ENCODE results near the gene MLEC.
A peak's percentile ranks its signal among the peaks of the same experiment; 100 is the strongest.

MLEC gene, protein sequence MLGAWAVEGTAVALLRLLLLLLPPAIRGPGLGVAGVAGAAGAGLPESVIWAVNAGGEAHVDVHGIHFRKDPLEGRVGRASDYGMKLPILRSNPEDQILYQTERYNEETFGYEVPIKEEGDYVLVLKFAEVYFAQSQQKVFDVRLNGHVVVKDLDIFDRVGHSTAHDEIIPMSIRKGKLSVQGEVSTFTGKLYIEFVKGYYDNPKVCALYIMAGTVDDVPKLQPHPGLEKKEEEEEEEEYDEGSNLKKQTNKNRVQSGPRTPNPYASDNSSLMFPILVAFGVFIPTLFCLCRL

DNA sequence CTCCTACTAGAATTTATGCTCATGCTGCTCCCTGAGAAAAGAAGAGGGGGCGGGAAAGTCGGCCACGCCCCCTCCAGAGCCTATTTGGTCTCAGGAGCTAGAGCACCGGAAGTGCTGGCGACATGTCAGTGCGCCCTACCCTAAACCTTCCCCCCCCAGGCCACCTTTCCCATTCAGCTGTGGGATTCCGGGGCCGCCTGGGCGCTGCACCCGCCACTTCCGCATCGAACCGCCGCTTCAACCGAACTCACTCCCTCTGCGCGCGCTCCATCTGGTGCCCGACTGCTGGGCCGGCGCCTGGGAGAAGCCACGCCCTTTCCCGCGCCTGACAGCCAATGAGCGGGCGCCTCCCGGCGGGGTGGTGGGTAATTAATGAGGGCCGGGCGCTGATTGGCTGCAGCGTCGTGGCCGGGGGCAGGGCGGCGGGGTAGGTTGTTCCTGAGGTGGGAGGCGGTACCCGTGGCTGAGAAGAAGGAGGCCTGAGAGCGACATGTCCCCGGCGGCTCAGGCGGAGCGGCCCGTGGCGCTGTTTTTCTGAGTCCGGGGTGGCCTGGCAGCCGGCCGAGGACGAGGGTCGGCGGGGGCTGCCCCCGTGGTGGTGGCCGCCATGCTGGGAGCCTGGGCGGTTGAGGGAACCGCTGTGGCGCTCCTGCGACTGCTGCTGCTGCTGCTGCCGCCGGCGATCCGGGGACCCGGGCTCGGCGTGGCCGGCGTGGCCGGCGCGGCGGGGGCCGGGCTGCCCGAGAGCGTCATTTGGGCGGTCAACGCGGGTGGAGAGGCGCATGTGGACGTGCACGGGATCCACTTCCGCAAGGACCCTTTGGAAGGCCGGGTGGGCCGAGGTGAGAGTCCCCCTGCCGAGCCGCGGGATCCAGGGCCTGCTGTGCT lies at the start of gene MLEC:
TSS of gene MLEC (plus strand) at position 460 of the 888 bp plus-strand sequence. CDS start at position 608, 148 bp downstream.
- Histone ChIP-seq H3K9ac (ENCODE audit: low read length) (peak within 1 kb of the TSS; percentile 83), H3K27ac (ENCODE audit: low read depth, low read length) (peak within 1 kb of the TSS; percentile 87), H3K4me1 (ENCODE audit: control insufficient read depth, insufficient read depth, low read length) (peaks cover 31% of the 10 kb centered on the region), H3K36me3 (ENCODE audit: control insufficient read depth, insufficient read depth, low read length) (no peaks in the 10 kb centered on the region), H3K9me3 (ENCODE audit: control insufficient read depth, insufficient read depth, low read depth, low read length) (no peaks in the 10 kb centered on the region), H3K4me3 (ENCODE audit: low read depth, low read length) (peak within 1 kb of the TSS; percentile 86), H3K27me3 (ENCODE audit: control insufficient read depth, insufficient read depth, low read length) (no peaks in the 10 kb centered on the region)

- peaks cover 10% of the 10 kb centered on the region for H3K4me1 ChIP-seq (ENCODE audit: control insufficient read depth, insufficient read depth, low read length)
- H3K27ac ChIP-seq (ENCODE audit: low read depth, low read length) = no peak within 1 kb of the TSS
- no peaks in the 10 kb centered on the region for H3K36me3 ChIP-seq (ENCODE audit: control insufficient read depth, insufficient read depth, low read length)
- H3K9me3 ChIP-seq (ENCODE audit: control insufficient read depth, insufficient read depth, low read depth, low read length) = no peaks in the 10 kb centered on the region
- H3K27me3 ChIP-seq (ENCODE audit: control insufficient read depth, insufficient read depth, low read length) = peaks cover 50% of the 10 kb centered on the region
- H3K4me3 ChIP-seq (ENCODE audit: low read depth, low read length) = peak within 1 kb of the TSS; percentile 59
- peak within 1 kb of the TSS; percentile 40 for H3K9ac ChIP-seq (ENCODE audit: low read length)
Observed at GRCh38 chr12:120639771-120640721, 46.9 kb upstream of the MLEC start, which contains the start of gene CABP1. CABP1 (plus strand) TSS chr12:120640626; CDS start chr12:120640686, 60 bp downstream.

GRCh38 chr12:120640861-120641833 lies 45.8 kb upstream of the MLEC start:
- Histone ChIP-seq H3K27ac (ENCODE audit: low read depth, low read length) (no peak overlapping the region), H3K9ac (ENCODE audit: low read length) (peak overlapping the region; percentile 40), H3K36me3 (ENCODE audit: control insufficient read depth, insufficient read depth, low read length) (no peaks in the 10 kb centered on the region), H3K27me3 (ENCODE audit: control insufficient read depth, insufficient read depth, low read length) (peaks cover 56% of the 10 kb centered on the region), H3K4me3 (ENCODE audit: low read depth, low read length) (peak overlapping the region; percentile 59), H3K9me3 (ENCODE audit: control insufficient read depth, insufficient read depth, low read depth, low read length) (no peaks in the 10 kb centered on the region), H3K4me1 (ENCODE audit: control insufficient read depth, insufficient read depth, low read length) (peaks cover 10% of the 10 kb centered on the region)

DNA sequence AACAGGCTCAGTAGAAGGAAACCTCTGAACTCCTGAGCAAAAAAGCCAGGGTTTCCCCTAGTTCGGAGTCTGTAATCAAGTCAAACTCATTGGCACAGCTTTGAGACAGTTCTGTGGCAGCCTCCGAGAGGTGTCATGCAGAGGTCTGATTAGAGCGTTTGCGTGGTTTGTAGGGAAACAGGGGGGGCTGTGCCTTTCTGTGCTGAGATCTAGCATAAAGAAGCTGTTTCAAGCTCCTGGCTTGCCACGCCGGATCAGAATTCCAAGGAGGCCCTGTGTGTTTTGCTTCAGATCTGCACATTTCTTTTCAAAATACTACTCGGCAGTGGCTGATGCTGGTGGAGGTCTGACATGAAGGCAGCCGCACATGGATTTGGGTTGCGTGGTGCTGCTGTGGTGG lies 44.8 kb upstream of the MLEC start:
- H3K36me3 ChIP-seq (ENCODE audit: control insufficient read depth, insufficient read depth, low read length) = no peaks in the 10 kb centered on the region
- H3K9me3 ChIP-seq (ENCODE audit: control insufficient read depth, insufficient read depth, low read depth, low read length) = no peaks in the 10 kb centered on the region
- no peak overlapping the region for H3K27ac ChIP-seq (ENCODE audit: low read depth, low read length)
- H3K27me3 ChIP-seq (ENCODE audit: control insufficient read depth, insufficient read depth, low read length) = peaks cover 57% of the 10 kb centered on the region
- H3K4me3 ChIP-seq (ENCODE audit: low read depth, low read length) = no peak overlapping the region
- no peak overlapping the region for H3K9ac ChIP-seq (ENCODE audit: low read length)
- H3K4me1 ChIP-seq (ENCODE audit: control insufficient read depth, insufficient read depth, low read length) = peaks cover 10% of the 10 kb centered on the region

GRCh38 chr12:120642826-120643225 lies 44.1 kb upstream of the MLEC start:
- H3K4me1 ChIP-seq (ENCODE audit: control insufficient read depth, insufficient read depth, low read length) = peaks cover 10% of the 10 kb centered on the region
- H3K9me3 ChIP-seq (ENCODE audit: control insufficient read depth, insufficient read depth, low read depth, low read length) = no peaks in the 10 kb centered on the region
- no peaks in the 10 kb centered on the region for H3K36me3 ChIP-seq (ENCODE audit: control insufficient read depth, insufficient read depth, low read length)
- no peak overlapping the region for H3K27ac ChIP-seq (ENCODE audit: low read depth, low read length)
- H3K4me3 ChIP-seq (ENCODE audit: low read depth, low read length) = no peak overlapping the region
- H3K9ac ChIP-seq (ENCODE audit: low read length) = no peak overlapping the region
- peaks cover 57% of the 10 kb centered on the region for H3K27me3 ChIP-seq (ENCODE audit: control insufficient read depth, insufficient read depth, low read length)

DNA sequence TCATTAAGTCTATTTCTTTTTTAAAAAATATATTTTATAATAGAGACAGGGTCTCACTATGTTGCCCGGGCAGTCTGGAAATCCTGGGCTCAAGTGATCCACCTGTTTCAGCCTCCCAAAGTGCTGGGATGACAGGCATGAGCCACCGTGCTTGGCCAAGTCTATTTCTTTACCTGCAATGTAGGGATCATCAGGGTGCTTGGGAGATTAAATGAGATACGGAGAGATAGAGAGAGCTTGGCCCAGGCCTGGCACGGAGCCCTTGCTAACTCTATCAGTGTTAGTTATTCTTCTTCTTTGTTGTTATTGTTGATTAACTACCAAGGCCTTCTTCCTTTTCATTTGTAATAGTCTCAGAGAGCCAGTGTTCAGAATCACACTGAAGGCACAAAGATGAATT lies 43.4 kb upstream of the MLEC start:
- no peaks in the 10 kb centered on the region for H3K9me3 ChIP-seq (ENCODE audit: control insufficient read depth, insufficient read depth, low read depth, low read length)
- peaks cover 57% of the 10 kb centered on the region for H3K27me3 ChIP-seq (ENCODE audit: control insufficient read depth, insufficient read depth, low read length)
- no peak overlapping the region for H3K4me3 ChIP-seq (ENCODE audit: low read depth, low read length)
- H3K36me3 ChIP-seq (ENCODE audit: control insufficient read depth, insufficient read depth, low read length) = no peaks in the 10 kb centered on the region
- peaks cover 10% of the 10 kb centered on the region for H3K4me1 ChIP-seq (ENCODE audit: control insufficient read depth, insufficient read depth, low read length)
- H3K9ac ChIP-seq (ENCODE audit: low read length) = no peak overlapping the region
- H3K27ac ChIP-seq (ENCODE audit: low read depth, low read length) = no peak overlapping the region

- no peak overlapping the region for H3K4me3 ChIP-seq (ENCODE audit: low read depth, low read length)
- no peak overlapping the region for H3K27ac ChIP-seq (ENCODE audit: low read depth, low read length)
- H3K4me1 ChIP-seq (ENCODE audit: control insufficient read depth, insufficient read depth, low read length) = peaks cover 22% of the 10 kb centered on the region
- peaks cover 51% of the 10 kb centered on the region for H3K27me3 ChIP-seq (ENCODE audit: control insufficient read depth, insufficient read depth, low read length)
- H3K36me3 ChIP-seq (ENCODE audit: control insufficient read depth, insufficient read depth, low read length) = no peaks in the 10 kb centered on the region
- no peaks in the 10 kb centered on the region for H3K9me3 ChIP-seq (ENCODE audit: control insufficient read depth, insufficient read depth, low read depth, low read length)
- H3K9ac ChIP-seq (ENCODE audit: low read length) = no peak overlapping the region
Observed at GRCh38 chr12:120646044-120646443, 40.9 kb upstream of the MLEC start.

GRCh38 chr12:120647375-120647755 lies 39.6 kb upstream of the MLEC start:
- no peaks in the 10 kb centered on the region for H3K36me3 ChIP-seq (ENCODE audit: control insufficient read depth, insufficient read depth, low read length)
- H3K9ac ChIP-seq (ENCODE audit: low read length) = no peak overlapping the region
- peaks cover 26% of the 10 kb centered on the region for H3K4me1 ChIP-seq (ENCODE audit: control insufficient read depth, insufficient read depth, low read length)
- no peak overlapping the region for H3K27ac ChIP-seq (ENCODE audit: low read depth, low read length)
- H3K9me3 ChIP-seq (ENCODE audit: control insufficient read depth, insufficient read depth, low read depth, low read length) = no peaks in the 10 kb centered on the region
- no peak overlapping the region for H3K4me3 ChIP-seq (ENCODE audit: low read depth, low read length)
- H3K27me3 ChIP-seq (ENCODE audit: control insufficient read depth, insufficient read depth, low read length) = peaks cover 38% of the 10 kb centered on the region

GRCh38 chr12:120649442-120650232 lies 37.3 kb upstream of the MLEC start:
- Histone ChIP-seq H3K36me3 (ENCODE audit: control insufficient read depth, insufficient read depth, low read length) (no peaks in the 10 kb centered on the region), H3K27ac (ENCODE audit: low read depth, low read length) (no peak overlapping the region), H3K9me3 (ENCODE audit: control insufficient read depth, insufficient read depth, low read depth, low read length) (no peaks in the 10 kb centered on the region), H3K4me3 (ENCODE audit: low read depth, low read length) (peak overlapping the region; percentile 62), H3K9ac (ENCODE audit: low read length) (no peak overlapping the region), H3K4me1 (ENCODE audit: control insufficient read depth, insufficient read depth, low read length) (peaks cover 30% of the 10 kb centered on the region), H3K27me3 (ENCODE audit: control insufficient read depth, insufficient read depth, low read length) (peaks cover 16% of the 10 kb centered on the region; the same call in 1 of the 2 replicates)
